ENCODE measurements around the gene CYP4B1.
"Not testable (repeated sequence)": the region's sequence is repeated elsewhere in the genome, so short reads cannot be mapped to it uniquely, and the experiment has no call there.

Gene CYP4B1

GRCh38 chr1:46816930-46817329 is 18.1 kb downstream of the CYP4B1 start:
- no peak for DNase-seq (ENCODE audit: low spot score)

GRCh38 chr1:46817814-46818213 is 19.0 kb downstream of the CYP4B1 start:
- no peak for DNase-seq (ENCODE audit: low spot score)

- DNase-seq (ENCODE audit: low spot score): no peak
These were observed 19.7 kb downstream of the CYP4B1 start for GRCh38 chr1:46818591-46818990.

GRCh38 chr1:46819335-46819734 is 20.5 kb downstream of the CYP4B1 start:
- DNase-seq (ENCODE audit: low spot score): no peak

GRCh38 chr1:46820076-46820475 is 21.2 kb downstream of the CYP4B1 start:
- no peak for DNase-seq (ENCODE audit: low spot score)

- no peak for DNase-seq (ENCODE audit: low spot score)
These were observed 21.8 kb downstream of the CYP4B1 start for GRCh38 chr1:46820560-46821060.

- DNase-seq (ENCODE audit: low spot score): no peak
These were observed 23.5 kb downstream of the CYP4B1 start for GRCh38 chr1:46822248-46822826.

GRCh38 chr1:46823151-46823550 is 24.3 kb downstream of the CYP4B1 start:
- DNase-seq (ENCODE audit: low spot score): no peak

GRCh38 chr1:46826892-46827291 is 28.0 kb downstream of the CYP4B1 start:
- not testable (repeated sequence) for DNase-seq (ENCODE audit: low spot score)

- DNase-seq (ENCODE audit: low spot score): no peak
These were observed 31.9 kb downstream of the CYP4B1 start for GRCh38 chr1:46830665-46831322.

GRCh38 chr1:46835469-46835868 is 36.6 kb downstream of the CYP4B1 start:
- not testable (repeated sequence) for DNase-seq (ENCODE audit: low spot score)

- not testable (repeated sequence) for DNase-seq (ENCODE audit: low spot score)
These were observed 47.5 kb downstream of the CYP4B1 start for GRCh38 chr1:46846386-46846785.

GRCh38 chr1:46857660-46858065 is 58.8 kb downstream of the CYP4B1 start:
- DNase-seq (ENCODE audit: low spot score): not testable (repeated sequence)

- DNase-seq (ENCODE audit: low spot score): no peak
These were observed 63.5 kb downstream of the CYP4B1 start for GRCh38 chr1:46862348-46862747.
